CD4-positive, alpha-beta T cell treated with Interleukin-6 for 4 hours (primary cell): ENCODE results near the gene INPP5J.

ENCODE experiments used
- DNase-seq: peaks from one replicate; pipeline ENCODE4 v3.0.0-alpha.2; 2020; ENCODE audit warnings: mixed read lengths

Gene INPP5J

GRCh38 chr22:31126128-31126868 is 3.5 kb downstream of the INPP5J start:
- DNase-seq: no peak

DNA sequence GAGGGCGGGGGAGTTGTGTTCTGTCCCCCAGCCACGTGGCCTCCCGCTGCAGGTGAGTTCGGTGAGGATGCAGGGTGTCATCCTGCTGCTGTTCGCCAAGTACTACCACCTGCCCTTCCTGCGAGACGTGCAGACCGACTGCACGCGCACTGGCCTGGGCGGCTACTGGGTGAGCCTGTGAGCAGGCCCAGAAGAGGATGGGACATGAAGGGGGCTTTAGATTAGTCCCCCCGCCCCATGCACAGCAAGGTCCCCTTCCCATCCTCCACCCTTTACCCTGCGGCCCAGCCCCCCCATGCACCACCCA is 4.1 kb downstream of the INPP5J start:
- DNase-seq: no peak

GRCh38 chr22:31127181-31127772 is 4.5 kb downstream of the INPP5J start:
- DNase-seq: no peak

- no peak for DNase-seq
These were observed 5.4 kb downstream of the INPP5J start for GRCh38 chr22:31128156-31128555.

DNA sequence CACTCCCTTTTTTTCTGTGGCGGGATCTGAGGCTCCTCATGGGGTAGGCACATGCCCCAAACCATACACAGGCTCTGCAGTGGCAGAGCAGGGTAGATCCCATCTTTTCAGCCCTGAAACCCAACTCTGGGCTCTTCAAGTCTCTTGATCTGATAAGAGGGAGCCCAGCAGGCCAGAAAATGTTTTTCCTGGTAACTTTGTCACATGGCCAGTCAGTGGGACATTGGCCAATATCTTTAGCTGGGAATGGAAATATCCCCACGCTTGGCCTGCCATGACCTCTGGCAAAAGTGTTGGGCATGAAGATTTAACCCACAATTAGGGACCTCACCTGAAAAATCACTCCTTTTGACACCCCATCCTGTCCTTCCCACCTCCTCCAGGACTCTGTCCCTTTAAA is 8.1 kb downstream of the INPP5J start:
- no peak for DNase-seq

DNA sequence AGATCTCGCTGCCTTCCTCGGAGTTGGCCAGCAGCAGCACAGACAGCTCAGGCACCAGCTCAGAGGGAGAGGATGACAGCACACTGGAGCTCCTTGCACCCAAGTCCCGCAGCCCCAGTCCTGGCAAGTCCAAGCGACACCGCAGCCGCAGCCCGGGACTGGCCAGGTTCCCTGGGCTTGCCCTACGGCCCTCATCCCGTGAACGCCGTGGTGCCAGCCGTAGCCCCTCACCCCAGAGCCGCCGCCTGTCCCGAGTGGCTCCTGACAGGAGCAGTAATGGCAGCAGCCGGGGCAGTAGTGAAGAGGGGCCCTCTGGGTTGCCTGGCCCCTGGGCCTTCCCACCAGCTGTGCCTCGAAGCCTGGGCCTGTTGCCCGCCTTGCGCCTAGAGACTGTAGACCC is 11.1 kb downstream of the INPP5J start:
- no peak for DNase-seq

GRCh38 chr22:31134688-31135087 is 11.9 kb downstream of the INPP5J start:
- no peak for DNase-seq

- DNase-seq: no peak
These were observed 12.9 kb downstream of the INPP5J start for GRCh38 chr22:31135706-31136105.

DNA sequence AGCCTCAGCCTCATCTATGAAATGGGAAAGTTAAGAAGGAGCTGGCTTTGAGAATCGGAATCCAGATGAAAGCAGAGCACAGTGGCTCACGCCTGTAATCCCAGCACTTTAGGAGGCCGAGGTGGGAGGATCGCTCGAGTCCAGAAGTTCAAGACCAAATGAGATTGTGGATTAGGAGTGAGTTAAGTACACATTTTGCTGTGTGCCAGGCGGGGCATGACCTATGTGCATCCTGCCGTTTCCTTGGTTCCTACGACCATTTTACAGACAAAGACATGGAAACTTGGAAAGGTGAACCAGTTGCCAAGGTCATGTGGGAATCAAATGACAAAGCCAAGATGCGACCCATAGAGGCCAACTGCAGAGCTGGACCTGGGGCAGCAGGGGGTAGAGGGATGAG is 13.4 kb downstream of the INPP5J start:
- no peak for DNase-seq

GRCh38 chr22:31136711-31137110 is 13.9 kb downstream of the INPP5J start:
- no peak for DNase-seq

DNA sequence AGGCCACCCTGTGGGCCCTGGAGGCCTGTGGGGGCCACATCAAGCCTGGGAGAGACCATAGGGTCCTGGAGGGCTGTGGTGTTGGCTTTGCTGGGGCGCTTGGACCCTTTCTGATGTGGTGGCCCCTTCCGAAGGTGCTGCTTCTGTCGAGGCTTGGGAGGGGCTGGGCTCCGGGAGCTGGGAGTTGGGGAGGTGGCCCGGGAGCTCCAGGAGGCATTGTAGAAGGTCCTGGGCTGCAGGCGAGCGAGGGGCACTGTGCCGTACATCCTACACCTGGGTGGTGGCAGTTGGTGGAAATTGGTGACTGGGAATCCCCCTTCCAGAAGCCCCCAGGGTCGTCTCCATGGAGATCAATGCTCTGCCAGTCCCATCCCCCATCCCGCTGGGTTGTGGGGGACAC is 15.0 kb downstream of the INPP5J start:
- DNase-seq: no peak

- DNase-seq: no peak
These were observed 15.4 kb downstream of the INPP5J start for GRCh38 chr22:31138126-31138525.

- DNase-seq: no peak
These were observed 16.3 kb downstream of the INPP5J start for GRCh38 chr22:31139066-31139465.

DNA sequence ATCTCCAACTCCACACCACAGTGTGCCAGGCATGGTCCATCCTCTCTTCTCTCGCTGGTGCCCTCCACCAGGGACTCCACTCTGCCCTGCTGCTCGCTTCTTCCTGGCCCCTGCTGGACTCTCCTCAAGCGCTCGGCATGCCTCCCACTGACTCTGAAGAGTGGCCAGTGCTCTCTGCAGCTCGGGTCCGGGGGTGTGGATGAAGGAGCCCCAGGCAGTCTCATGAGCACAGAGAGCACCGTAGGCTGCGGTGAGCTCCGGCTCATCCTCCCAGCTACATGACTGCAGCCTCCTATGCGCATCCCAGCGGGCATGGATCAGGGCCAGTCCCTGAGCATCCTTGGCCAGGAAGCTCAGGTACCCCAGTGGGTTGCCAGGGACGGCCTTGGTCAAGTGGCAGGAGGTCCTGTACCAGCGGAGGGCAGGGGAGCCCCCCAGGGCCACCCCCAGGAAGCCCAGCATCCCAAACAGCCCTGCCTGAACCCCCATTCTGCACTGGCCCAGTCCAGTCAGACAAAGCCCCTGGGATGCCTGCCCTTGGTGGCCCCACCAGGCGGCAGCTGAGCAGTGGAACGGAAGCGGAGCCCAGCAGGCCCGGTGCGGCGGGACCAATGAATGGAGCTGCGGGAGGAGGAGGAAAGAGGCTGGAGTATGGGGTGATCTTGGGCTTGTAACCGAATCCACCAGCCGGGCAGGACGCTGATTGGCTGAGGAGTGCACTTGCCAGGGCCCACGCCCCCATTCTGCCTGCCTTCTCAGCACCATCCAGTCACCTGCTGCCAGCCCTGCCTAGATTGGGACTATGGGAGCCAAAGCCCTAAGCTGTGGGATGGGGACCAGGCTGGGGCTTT is 17.3 kb downstream of the INPP5J start, which contains the start of gene PLA2G3:
Gene PLA2G3 (minus strand): TSS at position 643 of the 851 bp plus-strand sequence. CDS start 154 bp downstream, at position 489.
- DNase-seq: no peak

DNA sequence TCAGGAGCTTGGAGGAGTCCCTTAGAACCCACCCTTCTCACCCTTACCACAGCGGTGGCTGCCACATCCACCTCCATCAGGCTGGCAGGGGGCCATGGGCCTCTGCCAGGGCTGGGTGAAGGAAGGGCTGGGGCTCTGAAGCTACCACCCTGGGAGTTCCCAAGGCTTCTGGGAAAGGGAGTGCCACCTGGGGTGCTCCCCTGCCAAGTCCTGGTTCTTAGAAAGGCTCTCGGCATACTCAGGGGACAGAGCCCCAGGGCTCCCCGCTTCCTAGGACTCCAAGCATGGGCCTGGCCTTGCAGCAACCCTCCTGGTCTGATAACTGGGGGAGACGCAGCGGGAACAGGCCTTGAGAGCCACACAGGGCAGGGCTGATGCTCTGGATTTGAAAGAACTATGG is 18.0 kb downstream of the INPP5J start:
- DNase-seq: no peak

GRCh38 chr22:31141551-31141950 is 18.8 kb downstream of the INPP5J start:
- DNase-seq: no peak

DNA sequence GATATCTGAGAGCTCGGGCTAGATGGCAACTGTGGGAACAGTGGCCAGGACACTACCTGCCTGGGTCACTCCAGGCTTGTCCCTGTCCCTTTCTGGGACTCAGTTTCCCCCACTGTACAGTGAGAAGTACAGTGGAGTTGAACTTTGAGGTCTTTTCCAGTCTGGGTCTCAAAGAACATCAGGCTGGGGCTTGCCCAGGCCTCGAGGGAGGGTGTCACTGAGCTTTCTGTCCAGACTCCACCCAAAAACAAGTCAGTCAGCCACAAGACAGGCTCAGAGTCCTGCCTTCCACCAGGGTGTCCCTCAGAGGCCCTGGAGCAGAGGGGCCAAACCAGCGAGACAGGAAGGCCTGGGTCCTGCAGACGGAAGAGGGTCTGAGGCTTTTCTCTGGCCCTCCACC is 19.5 kb downstream of the INPP5J start:
- no peak for DNase-seq

DNA sequence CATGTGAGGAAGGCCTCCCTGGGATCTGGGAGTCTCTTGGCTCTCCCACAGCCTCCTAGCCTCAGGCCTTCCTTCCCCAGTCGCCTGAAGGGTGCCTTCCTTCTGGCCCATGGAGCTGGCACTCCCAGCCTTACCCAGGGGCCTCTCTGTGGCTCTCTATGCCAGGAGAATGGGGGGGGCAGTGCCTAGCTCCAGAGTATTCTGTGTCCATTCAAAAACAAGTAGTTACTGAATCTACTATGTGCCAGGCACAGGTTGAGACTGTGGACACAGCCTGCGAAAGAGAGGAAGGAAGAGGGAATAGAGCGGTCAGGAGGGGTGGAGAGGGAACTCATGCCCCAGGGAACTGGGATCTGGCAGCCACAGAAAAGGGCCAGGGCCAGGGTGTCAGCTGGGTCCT is 20.3 kb downstream of the INPP5J start:
- no peak for DNase-seq

- DNase-seq: no peak
These were observed 20.8 kb downstream of the INPP5J start for GRCh38 chr22:31143537-31143936.

GRCh38 chr22:31144223-31144622 is 21.5 kb downstream of the INPP5J start:
- no peak for DNase-seq

DNA sequence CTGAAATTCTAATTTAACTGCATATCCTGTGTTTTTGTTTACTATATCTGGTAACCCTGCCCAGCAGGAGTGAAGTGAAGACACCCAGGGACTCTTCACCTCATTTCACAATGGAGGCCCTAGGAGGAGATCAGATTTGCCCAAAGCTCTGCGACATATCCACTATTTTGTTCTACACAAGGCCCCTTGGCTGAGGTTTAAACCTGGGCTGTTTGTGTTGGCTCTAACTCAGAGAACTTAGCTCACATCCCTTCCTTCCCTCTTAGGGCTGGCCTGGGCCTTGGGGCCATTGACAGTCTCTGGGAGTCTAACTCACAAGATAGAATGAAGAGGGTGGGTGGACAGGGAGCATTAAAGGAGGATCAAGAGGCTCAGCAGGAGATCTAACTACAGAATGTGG is 25.7 kb downstream of the INPP5J start:
- no peak for DNase-seq

DNA sequence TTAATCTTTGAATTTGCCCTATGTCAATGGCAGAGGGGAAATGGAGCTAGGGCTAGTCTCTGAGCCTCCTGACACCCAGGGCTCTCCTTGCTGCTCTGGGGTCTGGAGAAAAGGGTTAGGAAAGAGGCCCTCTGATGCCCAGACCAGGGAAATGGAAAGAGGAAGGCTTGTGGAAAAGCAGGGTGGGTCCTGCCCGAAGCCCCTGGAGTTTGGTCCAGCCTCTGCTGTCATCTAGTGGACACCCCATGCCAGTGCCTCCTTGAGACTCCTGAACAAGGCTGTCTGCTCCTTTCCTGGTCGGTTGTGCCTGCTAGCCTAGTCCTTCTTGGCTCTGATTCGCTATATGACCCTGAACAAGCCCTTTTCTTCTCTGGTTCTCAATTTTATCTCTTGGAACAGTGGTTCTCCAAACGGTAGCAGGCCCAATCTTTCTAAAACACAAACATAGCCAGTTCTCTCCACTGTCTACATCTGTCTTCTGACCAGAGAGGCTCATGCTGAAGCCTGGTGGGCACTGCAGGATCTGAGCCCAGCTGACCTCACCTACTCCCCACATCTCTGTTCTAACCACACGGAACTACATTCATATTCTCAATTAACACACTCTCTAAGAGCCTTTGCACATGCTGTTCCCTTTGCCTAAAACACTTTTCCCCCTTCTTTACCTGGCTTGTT is 26.3 kb downstream of the INPP5J start:
- peak; percentile 45 for DNase-seq

- DNase-seq: no peak
These were observed 27.8 kb downstream of the INPP5J start for GRCh38 chr22:31150615-31151014.
